Non-pigmented ciliary epithelial cell (primary cell): ENCODE results near the gene CTIF.

Source experiments
- DNase-seq: peaks from one replicate; pipeline ENCODE4 v3.0.0-alpha.2; 2010; ENCODE audit warnings: low read depth

CTIF gene

GRCh38 chr18:48682768-48683167, 143.9 kb downstream of the CTIF start:
- DNase-seq = no peak

- no peak for DNase-seq
Measured at GRCh38 chr18:48683197-48683596, 144.4 kb downstream of the CTIF start.

GRCh38 chr18:48683661-48684060, 144.8 kb downstream of the CTIF start:
- DNase-seq = no peak

DNA sequence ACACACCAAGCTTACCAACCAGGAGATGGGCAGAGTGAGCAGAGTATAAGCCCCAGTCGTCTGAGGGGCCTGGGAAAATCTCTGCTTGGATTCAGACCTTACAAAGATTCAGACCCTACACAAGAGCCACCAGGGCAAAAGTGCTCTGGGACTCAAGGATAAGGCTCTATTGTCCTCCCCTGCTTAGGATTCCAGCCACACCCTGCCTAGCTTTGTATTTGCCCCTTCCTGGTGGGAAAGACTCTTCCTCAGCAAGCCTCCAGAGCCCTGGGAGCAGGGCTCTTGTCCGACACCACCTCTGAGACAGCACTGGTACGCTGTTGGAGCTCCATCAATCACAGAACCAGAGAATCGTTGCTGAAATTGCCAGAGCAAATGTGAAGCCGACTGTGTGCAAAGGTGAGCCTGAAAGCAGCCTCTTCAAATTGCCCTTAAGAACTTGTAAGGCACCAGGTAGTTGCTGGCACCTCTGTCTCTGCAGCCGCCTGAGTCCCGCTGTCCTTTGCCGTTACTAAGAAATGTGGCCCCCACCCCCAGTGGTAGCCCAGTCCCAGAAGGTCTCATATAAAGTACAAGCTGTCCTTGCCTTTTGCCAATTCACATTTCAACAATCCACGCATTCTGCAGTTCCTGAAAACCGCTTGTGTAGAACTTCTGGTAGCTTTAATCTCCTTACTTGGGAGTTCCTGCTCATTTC, 148.7 kb downstream of the CTIF start:
- DNase-seq = no peak

DNA sequence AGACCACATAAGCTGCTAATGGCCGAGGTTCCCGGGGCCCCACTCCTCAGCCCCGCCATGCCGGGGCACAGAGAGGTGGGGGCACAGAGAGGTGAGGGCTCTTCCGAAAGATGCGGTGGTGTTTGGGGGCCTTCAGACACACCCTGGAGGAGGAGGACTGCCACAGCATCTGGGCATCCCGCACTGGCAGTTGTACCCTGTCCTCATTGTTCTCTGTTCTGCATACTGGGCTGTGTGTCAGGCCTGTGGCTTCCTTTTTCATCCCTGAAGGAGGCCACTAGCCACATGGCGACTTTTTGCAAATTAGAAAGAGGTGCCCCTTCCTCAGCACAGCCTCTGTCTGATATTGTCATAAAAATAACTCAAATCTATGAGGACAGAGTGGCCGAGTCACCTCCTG, 150.1 kb downstream of the CTIF start:
- DNase-seq = no peak

- no peak for DNase-seq
Measured at GRCh38 chr18:48689548-48689947, 150.7 kb downstream of the CTIF start.

- no peak for DNase-seq
Measured at GRCh38 chr18:48690494-48690893, 151.7 kb downstream of the CTIF start.

- no peak for DNase-seq
Measured at GRCh38 chr18:48693006-48693405, 154.2 kb downstream of the CTIF start.

DNA sequence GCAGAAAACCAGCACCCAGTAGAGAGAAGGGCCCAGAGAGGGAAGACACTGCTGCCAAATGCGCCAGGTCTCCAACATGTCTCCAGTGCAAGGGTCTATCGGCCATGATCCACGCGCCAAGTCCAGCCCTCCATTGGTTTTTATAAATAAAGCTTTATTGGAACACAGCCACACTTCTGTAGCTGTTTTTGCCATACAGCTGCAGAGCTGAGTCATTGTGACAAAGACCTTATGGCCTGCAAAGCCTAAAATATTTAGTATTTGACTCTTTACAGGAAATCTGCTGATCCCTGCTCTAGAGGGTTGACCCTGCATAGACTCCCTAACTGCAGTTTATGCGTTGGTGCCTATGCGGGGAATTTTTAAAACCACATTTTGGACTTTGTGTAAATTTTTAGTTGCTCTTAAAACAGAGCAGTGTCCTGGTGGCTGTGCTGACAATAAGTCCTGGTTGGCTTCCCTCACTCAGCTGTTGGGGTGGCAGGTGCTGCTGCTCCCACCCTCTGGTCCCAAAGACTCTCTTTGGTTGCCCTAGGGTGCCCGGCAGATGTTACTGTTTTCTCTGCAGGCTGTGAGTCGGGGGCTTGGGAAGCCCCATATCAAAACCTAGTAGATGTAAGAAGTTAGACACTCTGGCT, 154.9 kb downstream of the CTIF start:
- DNase-seq = no peak

GRCh38 chr18:48694295-48694694, 155.5 kb downstream of the CTIF start:
- no peak for DNase-seq

DNA sequence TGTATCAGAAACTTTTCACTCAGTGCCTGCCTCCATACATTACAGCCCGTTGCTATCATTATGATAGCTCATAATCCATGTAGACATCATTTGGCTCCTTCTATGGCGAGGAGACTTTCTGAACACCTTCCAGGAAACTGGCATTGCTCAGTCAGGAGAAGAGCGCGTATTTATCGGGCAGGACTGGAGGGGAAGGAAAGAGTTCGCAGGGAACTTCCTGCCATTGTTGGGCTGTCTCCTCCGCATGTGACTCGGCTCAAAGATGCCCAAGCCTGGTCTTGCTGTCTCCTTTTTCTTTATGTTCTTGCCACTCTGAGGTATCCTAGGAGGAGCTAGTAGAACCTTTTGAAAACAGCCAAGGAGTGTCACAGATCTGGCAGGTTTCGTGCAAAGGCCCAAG, 156.8 kb downstream of the CTIF start:
- no peak for DNase-seq

DNA sequence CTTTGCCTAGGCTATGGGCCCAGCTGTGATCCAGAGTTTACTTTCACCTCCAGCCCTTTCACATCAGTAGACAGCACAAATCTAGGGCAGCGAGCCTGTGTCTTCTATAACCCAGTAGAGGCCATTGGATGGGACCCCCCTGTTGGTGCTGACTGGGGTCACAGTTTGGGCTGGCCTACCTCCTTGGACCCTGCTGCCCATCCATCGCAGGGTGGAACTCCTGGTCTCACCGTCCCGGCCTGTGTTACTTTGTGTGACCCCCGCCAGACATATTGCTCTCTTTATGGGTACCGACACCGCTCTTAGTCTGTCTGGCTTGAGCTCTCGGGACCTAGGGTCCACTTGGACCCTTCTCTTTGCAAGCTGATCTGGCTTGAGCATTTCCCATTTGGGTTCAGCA, 157.4 kb downstream of the CTIF start:
- DNase-seq = no peak

GRCh38 chr18:48697441-48697840, 158.6 kb downstream of the CTIF start:
- DNase-seq = no peak

GRCh38 chr18:48698707-48699106, 159.9 kb downstream of the CTIF start:
- DNase-seq = no peak

GRCh38 chr18:48699761-48700160, 160.9 kb downstream of the CTIF start:
- no peak for DNase-seq

DNA sequence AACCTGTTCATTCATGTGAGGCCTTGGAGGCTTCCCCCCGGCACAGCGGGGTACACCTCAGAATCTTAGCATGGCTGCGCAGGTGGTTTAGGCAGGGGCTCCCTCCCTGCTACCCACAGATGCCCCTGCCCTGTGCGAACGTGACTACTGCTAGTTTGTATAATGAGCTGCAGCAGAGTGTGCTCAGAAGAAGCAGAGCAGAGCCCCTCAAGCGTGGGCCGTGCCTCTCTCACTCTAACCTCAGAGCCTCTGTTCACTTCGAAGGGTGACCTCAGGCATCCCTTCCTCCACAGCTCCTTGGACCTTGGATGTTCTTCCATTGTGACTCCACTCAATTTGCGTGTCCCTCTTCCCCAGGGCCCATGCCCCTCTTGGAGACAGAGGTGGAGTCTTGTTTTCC, 161.6 kb downstream of the CTIF start:
- no peak for DNase-seq

DNA sequence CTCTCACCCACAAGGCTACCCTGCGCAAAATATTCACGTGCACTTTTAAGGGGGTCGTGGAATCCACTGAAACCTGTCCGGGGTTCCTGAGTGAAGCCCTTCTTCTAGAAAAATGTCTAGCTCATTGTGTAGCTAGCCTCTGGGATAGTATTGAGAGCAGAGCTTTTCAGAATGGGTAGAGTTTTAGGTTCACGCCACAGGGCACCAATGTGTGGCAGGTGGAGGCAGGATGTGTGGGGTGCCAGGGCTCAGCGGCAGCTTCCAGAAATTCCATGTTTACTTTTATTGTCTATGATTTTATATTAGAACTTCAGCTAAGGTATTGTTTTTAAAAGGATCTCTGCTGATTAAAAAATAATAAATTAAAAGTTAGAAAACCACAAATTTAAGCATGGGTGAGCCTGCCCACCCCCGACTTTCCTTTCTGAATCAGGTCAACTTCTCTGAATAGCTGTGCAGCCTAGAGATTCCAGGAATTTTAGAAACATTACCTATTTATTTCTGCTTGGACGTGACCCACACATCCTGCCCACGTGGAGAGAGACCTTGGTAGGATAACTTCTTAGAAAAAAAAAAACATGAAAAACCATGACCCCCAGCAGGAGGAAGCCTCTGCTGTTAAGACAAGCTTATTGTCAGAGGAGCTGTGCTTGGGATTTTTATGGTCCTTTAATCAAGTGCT, 163.7 kb downstream of the CTIF start:
- no peak for DNase-seq

GRCh38 chr18:48703028-48703386, 164.2 kb downstream of the CTIF start:
- DNase-seq = no peak

DNA sequence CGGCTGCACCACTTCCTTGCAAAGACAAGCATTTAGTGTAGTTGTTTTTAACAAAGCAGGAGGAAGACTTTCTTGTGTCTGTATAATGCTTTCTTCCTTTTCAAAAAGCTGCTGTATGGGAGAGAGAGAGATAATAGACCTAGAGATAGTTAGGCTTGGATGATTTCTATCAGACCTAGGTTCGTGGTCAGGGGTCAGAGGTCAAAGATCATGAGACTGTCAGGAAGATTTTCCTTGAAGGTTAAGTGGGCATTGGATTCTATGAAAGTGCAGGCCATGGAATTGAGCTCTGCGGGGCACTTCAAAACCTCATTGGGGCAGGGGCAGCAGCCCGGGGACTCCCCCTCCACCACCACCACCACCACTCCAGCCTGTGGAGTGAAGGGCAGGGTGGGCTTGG, 164.6 kb downstream of the CTIF start:
- no peak for DNase-seq

GRCh38 chr18:48705043-48705442, 166.2 kb downstream of the CTIF start:
- no peak for DNase-seq

DNA sequence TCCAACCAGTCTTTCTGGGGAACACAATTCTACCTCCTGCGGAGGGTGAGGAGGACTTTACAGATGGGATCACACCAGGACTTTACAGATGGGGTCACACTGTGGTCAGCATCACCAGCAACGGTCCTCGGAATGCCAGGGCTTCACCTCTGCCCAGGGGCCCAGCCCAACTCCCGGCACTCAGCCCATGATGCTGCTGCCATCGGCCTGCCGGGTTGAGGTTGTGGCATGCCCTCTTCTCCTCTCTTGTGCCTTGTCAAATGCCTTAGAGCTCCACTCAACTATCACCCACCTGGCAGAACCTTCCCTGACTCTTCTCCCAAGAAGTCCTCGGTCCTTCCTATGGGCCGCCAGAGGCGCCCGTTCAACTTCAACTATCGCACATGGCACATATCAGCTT, 166.7 kb downstream of the CTIF start:
- DNase-seq = no peak

DNA sequence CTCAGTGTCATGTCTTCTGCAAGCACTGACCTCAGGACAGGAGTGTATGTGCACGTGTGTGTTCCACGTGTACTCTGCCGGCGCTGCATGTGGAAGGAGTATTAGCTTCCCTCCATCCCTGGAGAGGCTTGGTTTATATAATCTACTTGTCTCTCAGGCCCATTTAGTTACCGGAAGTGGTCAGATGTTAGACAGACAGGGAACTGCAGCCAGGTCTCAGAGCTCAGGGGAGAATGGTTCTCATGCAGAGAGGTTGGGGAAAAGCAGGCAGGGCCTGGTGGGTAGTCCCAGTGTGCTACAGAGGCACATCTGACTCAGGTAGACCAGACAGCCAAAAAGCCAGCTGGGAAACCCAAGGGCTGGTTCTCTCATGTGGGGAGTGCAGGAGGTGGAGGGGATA, 167.9 kb downstream of the CTIF start:
- no peak for DNase-seq

DNA sequence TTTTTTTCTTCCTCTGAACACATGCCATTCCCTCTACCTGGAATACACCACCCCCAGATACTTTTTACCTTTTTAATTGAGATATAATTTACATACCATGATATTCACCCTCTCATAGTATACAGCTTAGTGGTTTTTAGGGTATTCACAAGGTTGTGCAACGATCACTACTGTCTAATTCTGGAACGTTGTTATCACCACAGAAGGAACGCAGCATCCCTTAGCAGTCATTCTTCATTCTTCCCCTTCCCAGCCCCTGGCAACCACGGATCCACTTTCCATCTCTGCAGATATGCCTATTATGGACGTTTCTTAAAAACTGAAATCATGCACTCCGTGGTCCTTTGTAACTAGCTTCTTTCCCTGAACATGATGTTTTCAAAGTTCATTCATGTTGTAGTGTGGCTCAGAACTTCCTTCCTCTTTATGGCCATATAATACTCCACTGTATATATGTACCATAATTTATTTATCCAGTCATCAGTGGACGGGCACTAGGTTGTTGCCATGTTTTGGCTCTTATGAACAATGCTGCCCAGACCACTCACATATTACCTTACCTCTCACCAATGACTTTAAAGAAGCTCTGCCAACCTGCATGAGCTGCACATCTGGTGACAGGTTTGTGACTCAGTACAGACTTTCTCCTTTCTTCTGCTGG, 168.9 kb downstream of the CTIF start:
- DNase-seq = no peak
